WI38 (cell line): Measurements from ENCODE around the gene PARP4.
A peak's percentile ranks its signal among the peaks of the same experiment; 100 is the strongest.

Experiments
- H3K4me3 ChIP-seq: 2 replicates; pipeline ENCODE4 v1.5.1; 2011; ENCODE audit warnings: low read depth, mild to moderate bottlenecking, control low read depth, low read length
- CTCF ChIP-seq: IDR thresholded peaks from 2 replicates; pipeline ENCODE4 v1.5.1; 2012; ENCODE audit warnings: low read depth, mild to moderate bottlenecking, control low read depth, low read length

PARP4 gene

GRCh38 chr13:24539500-24540165, 27.1 kb upstream of the PARP4 start:
- no peak for TF ChIP-seq CTCF
- H3K4me3 ChIP-seq, result no peak overlapping the region

GRCh38 chr13:24529478-24529877, 16.9 kb upstream of the PARP4 start:
- TF ChIP-seq CTCF, result no peak
- H3K4me3 ChIP-seq, result no peak overlapping the region

- no peak overlapping the region for H3K4me3 ChIP-seq
- no peak for TF ChIP-seq CTCF
Measured at GRCh38 chr13:24528816-24529398, 16.3 kb upstream of the PARP4 start.

- TF ChIP-seq CTCF, result no peak
- no peak overlapping the region for H3K4me3 ChIP-seq
Measured at GRCh38 chr13:24527266-24527775, 14.7 kb upstream of the PARP4 start.

GRCh38 chr13:24520733-24521132, 8.2 kb upstream of the PARP4 start:
- no peak for TF ChIP-seq CTCF
- H3K4me3 ChIP-seq, result no peak overlapping the region

GRCh38 chr13:24516919-24517318, 4.3 kb upstream of the PARP4 start:
- TF ChIP-seq CTCF, result no peak

GRCh38 chr13:24512908-24513213, 283 bp upstream of the PARP4 start:
- no peak for TF ChIP-seq CTCF
- H3K4me3 ChIP-seq, result peak overlapping the region; percentile 85

More at GRCh38 chr13:24516919-24517318, 4.3 kb upstream of the PARP4 start:
- H3K4me3 ChIP-seq, result no peak overlapping the region
